GM19035 (cell line): ENCODE measurements around the gene LYSMD2.

Source experiments
- ATAC-seq: cut with Tn5 transposase; IDR thresholded peaks from one replicate; pipeline ENCODE4 v1.9.1; 2021; ENCODE audit not compliant: unreplicated experiment

The LYSMD2 gene

DNA sequence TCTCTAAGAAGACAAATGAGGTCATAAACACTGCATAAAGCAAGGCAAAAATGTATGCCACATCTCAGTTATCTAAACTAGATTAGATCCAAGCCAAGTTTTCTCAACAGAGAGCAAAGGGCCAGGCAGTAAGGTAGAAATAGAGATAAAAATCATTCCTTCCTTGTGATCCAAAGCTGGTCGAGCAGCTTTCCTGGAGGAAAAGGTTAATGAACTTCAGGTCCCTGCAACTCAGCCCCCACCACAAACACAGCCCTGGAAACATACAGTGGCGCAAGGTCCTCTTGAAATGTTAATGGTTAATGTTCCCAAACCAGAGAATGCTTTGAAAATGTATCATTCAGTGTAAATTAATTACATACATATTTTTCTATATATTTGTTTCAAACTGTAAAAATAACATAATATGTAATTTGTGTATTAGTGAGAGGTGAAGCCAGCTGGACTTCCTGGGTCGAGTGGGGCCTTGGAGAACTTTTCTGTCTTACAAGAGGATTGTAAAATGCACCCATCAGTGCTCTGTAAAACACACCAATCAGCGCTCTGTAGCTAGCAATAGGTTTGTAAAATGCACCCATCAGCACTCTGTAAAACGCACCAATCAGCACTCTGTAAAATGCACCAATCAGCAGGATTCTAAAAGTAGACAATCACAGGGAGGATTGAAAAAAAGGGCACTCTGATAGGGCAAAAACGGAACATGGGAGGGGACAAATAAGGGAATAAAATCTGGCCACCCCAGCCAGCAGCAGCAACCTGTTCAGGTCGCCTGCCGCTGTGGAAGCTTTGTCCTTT is 17.1 kb downstream of the LYSMD2 start:
- ATAC-seq: no peak

DNA sequence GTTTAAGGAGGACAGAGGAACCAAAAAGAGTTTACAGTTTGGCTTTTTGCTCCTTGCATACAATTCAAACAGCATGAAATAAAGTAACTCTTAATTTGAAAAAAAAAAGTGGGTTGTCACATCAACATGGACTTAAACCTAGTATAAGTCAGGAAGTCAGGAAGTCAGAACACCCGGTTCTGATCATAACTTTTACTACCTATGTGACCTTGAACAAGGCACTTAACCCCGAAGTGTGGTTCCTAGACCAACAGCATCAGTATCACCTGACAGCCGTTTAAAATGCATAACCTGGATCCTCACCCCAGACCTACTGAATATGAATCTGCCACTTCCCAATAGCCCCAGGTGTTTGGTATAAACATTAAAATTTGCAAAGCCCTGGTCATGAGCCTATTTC is 18.7 kb downstream of the LYSMD2 start:
- no peak for ATAC-seq

DNA sequence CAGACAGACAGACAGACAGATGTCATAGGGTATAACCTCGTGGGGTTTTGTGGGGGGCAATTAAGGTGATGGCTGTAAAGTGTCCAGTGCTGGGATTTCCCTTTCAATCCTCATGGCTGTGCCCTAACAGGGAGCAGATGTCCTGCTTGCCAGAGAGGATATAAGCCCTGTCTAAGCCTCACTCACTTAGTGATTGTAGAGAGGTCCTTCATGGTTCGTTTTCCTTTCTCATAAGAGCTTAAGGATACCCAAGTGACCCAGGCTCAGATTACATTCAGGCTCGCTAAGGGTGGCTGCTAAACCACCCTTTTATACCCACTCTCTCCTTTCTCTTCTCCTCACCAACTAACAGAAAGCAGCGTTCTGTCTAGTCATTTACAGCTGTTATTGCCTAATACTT is 19.2 kb downstream of the LYSMD2 start:
- no peak for ATAC-seq

DNA sequence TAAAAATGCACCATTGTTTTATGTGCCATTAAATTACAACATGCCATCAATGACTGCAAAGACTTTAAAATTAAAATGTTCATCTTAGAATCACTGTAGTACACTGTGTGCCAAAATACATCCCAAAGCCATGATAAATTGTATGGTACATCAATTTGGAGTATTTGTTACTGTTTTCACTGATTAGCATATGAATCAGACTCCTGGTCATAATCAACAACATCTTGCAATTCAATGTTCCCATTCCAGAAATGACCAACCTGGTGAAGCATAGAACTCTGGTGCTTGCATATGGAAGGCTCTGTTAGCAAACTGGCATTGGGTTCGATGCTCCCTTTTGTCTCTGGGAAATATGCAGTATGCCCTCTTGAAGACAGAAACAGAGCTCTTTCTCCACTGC is 22.5 kb downstream of the LYSMD2 start:
- ATAC-seq: no peak

DNA sequence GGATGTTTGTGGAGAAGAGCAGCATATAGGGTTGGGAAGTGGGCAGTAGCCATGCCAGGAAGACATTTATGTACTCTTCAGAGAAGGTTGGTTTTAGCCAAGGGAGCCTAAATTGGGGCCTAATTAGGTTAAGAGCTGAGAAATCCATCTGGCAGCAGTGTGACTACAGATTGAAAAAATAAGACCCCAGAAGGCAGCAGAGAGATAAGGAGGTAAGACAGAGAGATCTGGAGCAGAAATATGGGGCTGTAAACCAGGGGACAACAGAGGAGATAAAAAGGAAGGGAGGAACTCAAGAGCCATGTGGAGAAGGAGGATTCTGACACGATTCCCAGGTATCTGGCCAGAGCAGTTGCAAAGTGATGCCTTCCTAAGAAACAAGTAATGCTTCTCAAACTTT is 23.3 kb downstream of the LYSMD2 start:
- no peak for ATAC-seq

DNA sequence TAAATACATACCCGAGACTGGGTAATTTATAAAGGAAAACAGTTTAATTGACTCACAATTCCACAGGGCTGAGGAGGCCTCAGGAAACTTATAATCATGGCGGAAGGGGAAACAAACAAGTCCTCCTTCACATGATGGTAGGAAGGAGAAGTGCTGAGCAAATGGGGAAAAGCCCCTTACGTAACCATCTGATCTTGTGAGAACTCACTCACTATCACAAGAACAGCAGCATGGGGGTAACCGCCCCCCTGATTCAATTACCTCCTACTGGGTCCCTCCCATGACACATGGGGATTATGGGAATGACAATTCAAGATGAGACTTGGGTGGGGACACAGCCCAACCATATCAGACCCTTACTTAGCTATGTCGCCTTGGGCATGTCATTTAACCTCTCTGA is 28.4 kb downstream of the LYSMD2 start:
- ATAC-seq: no peak

DNA sequence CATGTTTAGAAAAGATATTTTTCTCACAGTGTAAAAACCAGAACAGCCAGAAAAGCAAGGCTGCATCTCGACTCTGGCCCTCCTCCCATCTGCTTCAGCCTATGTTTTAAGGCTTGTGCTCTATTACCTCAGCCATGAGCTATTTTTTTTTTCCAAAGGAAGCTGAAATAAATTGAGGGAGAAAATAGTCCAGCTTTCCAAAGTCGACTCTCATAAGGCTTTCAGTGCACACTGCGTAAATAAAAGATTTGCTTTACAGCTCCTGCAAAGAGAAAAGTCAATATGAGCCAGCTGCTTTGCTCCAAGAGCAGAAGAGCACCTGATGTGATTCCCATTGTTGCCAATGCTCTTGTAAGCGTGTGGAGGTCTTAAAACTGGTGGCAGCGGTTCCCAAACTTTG is 29.4 kb downstream of the LYSMD2 start:
- no peak for ATAC-seq

DNA sequence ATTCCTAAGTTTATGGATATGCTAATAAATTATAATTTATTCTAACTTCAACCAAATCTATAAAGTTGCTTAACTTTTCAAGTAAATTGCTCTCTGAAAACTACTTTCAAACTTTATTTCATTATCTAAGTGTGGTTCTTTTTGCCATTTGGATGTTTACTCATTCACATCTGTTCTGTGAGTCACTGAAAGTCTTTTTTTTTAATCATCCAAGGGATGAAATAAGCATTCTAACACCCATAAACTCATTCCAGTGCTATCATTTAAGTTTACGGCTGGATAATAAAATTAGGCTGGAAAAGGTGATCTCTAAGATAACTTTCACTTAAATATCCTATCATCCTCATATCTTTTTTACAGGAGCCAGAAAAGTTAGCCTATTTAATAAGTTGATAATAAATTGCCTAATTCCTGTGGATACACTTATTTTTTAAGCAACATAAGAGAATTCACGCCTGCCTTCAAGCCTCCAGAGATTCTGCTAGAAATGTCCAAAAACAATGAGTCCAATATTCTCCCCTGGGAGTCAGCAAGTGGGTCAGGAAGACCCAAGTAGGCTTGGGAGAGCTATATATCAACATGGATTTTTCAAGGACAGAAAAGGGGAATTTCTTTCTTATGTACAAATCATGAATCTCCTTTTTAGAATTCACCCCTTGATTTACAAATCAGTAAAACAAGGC is 30.4 kb downstream of the LYSMD2 start:
- ATAC-seq: no peak

DNA sequence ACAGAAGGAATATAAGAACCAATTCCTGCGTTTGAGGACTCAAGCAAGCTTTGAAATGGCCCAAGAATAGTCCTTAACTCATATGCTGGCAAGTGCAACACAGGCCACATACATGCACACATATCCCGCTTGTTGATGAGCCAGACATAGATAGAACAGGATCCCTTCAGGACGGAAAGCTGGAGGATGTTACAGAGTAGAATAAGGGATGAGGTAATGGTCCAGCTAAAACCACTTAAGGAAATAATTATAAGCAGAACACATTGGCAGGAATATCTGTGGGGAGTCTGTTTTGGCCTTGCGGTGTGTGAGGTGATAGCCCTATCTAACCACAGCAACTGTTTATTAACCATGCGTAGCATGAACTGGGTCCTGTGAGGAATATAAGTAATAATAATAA is 31.2 kb downstream of the LYSMD2 start:
- ATAC-seq: no peak

DNA sequence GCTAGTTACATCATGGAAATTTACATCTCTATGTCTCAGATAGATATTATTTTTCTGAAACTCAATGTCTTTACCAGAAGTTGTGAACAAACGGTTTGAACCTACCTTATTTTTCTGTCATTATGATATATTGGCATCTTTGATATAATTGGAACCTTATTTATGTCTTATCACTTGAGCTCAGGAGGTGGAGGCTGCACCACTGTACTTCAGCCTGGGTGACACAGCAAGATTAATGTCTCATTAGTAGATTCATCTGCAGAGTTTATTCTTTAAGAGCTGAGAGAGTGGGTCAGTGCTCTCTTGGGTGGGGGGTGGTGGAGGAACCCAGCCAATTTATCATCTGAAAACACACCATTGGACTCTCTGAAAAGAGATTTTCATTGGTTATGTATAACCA is 34.7 kb downstream of the LYSMD2 start:
- ATAC-seq: no peak

DNA sequence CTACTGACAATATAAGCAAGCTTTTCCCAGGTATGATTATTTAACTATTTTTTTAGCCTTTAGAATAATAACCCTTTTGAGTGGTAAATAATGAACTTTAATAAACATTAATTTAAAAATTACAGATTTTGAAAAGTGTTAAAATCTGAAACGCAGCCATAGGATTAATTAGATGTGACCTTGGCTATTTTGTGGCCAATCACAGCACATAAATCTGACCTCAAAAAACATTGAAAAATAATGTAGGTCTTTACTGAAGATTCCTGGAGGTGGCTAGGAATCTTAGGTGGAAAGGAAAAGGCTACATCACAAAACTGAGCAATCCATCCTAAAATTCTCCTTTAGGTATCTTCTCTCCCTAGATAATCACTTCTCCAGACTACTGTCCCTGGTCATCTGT is 38.1 kb downstream of the LYSMD2 start:
- no peak for ATAC-seq

DNA sequence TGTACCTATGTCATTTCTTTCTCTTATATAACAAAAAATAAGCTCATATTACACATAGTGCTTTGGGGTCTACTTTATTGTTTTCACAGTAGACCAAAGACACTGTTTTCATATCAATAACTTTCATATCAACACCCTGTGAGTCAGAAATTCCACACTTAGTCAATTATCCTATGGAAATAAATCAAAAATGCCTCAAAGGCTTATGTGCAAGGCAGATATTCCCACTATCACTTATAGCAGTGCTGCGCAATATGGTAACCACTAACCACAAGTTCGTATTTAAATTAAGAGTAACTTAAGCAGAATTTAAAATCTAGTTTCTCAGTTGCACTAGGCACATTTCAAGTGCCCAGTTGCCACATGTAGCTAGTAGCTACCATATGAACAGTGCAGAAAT is 40.3 kb downstream of the LYSMD2 start:
- ATAC-seq: no peak

DNA sequence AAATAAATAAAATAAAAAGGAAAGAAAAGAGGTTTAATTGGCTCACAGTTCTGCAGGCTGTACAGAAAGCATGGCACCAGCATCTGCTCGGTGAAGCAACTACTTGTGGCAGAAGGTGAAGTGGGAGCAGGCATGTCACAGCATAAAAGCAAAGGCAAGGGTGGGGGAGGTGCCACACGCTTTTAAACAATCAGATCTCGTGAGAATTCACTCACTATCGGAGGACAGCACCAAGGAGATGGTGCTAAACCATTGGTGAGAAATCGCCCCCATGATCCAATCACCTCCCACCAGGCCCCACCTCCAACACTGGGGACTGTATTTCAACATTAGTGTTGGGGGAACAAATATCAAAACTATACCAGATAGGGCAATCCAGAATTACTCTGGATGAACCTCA is 40.9 kb downstream of the LYSMD2 start:
- ATAC-seq: no peak

DNA sequence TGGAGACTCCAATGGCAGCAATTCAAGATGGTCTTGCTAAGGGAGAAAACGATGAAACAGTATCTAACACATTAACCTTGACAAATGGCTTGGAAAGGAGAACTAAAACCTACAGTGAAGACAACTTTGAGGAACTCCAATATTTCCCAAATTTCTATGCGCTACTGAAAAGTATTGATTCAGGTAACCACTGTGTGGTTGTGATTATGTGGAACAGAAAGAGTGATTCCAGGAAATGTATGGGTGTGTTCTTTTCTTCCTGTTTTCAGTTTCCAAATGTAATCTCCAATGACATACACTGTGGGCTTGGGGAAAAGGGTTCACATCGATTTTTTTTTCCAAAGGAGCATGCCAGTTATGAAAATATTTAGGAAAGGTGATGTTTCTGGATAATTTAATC is 45.3 kb downstream of the LYSMD2 start:
- no peak for ATAC-seq

DNA sequence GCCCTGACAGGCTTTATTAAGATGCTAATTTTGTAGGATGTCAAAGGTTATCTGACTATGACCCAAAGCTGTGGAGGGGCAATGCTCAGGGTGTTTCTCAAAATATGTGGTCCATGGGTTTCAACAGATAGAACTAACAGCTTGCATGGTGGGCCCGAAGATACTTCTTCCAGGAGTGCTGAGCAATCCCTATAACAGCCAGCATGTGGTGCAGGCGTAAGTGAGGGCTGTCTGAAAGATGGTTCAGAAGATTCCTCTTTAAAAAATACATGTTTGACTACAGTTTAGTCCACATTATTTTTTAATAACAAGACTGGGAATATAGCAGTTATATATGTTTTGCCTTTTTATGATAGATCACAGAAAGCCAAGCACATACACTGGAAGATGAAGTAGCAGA is 48.6 kb downstream of the LYSMD2 start:
- ATAC-seq: no peak

DNA sequence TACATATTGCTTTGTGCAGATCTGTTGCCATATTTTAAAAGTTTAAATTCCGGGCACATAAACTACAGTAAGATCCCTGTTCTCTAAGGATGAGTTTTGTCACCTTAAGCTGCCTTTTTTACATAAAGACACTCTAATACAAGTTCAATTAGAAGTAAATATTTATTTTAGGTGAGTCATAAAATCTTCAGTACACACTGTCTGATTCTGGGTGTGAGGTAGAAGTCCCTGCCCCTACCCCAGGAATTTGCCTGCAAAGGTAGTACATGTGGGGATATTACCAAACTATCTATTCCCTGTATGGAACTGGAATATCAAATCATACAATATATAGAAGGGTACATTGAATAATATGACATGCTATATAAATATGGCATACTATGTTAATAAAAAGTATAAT is 49.9 kb downstream of the LYSMD2 start:
- no peak for ATAC-seq

DNA sequence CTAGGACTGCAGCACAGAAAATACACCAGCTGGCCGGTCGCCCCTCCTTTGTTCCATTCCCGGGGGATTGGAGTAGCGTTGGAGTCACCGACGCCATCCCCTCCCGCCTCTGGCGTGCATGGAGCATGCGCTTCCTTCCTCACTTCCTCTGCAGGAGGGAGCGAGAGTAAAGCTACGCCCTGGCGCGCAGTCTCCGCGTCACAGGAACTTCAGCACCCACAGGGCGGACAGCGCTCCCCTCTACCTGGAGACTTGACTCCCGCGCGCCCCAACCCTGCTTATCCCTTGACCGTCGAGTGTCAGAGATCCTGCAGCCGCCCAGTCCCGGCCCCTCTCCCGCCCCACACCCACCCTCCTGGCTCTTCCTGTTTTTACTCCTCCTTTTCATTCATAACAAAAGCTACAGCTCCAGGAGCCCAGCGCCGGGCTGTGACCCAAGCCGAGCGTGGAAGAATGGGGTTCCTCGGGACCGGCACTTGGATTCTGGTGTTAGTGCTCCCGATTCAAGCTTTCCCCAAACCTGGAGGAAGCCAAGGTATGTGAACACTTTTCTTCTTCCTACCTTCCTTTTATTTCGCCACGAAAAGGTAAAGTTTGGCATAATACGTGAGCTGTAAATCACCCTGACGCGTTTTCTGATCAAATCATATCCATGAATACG is 56.0 kb downstream of the LYSMD2 start, which contains the start of gene SCG3:
SCG3 (plus strand) TSS at position 201 of the 661 bp plus-strand sequence; CDS start at position 454, 253 bp downstream.
- no peak for ATAC-seq

DNA sequence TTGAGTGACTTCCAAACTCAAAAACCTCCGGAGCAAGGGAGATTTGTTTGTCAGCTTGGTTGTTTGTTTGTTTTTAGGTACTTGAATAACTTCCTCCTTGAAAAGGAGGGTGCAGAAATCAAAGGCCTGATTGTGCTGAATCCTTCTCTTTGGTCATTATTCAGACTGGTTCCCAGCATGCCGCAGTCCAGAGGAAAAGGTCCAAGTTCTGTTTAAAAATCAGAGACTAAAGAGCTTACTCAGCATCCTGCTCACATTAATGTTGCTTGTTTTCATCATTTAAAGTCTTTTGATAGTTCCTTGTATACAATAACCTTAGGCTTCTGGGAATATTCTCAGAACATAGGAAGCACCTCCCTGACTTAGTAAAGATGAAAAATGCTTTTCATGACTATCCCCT is 57.1 kb downstream of the LYSMD2 start:
- no peak for ATAC-seq

DNA sequence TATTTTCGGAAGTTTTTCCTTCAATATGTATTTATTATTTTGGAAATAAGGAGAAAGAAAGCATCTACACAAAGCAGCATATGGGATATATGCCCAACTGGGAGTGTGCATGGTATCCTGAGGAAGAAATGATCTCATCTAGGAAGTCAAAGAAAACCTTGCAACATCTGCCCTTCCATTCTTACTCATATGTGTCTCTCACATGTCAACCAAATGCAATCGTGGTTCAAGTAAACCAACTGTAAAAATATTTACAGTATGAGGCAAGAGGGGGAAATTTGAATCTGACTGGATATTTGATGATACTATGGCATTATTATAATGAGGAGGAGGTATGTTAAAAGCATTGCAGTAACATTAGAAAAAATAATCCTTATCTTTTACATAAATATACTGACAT is 59.4 kb downstream of the LYSMD2 start:
- no peak for ATAC-seq

DNA sequence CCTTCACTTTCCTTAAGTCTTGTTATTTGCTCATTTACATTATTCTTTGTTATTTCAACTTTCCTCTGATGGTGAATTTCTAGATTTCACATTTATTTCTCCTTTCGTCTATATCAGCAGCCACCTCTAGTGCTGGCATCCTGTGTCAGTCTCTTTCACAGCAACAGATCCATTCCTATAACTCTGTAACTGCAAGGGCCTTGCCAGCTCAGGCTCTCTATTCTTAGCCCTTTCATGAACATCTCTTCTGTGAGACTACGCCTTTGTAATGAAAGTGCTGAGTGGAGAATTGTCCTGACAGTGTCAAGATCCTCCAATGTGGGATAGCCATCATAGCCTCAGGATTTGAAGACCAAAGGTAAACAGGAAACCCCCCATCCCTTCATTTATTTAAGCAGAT is 60.0 kb downstream of the LYSMD2 start:
- no peak for ATAC-seq

DNA sequence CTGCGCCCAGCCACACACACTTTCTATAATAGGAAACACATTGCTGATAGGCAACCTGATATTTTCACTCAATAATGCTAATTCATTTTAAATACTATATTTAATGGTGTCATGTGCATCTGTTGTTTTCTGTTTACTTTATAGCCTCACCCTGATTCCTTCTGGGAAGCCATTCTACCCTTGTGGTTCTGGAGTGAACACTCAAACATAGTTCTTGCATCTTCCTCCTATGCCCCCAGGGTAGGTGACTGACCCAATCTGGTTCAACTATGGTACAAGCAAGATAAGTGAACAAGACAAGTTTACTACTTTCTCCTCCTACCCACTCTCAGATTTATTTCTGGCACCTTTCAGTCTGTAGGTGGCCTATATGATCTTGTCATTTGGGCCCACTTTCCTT is 60.4 kb downstream of the LYSMD2 start:
- ATAC-seq: no peak

DNA sequence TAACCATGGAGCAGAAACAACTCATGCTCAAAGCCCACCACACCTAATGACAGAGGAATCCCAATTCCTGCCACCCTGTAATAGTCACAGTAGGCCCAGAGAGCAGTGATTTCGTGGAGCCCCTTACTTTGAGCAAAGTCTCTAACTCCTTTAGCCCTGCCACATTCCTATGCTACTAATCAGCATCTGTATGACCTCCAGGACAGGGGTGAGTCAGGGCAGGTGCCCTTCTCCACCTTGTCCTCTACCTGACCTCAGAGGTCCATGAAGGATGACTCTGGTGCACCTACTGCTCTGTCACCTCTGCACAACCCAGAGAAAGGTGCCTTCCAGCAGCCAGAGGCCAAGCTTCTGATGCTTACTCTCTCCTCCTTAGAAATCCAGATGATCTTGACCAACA is 62.2 kb downstream of the LYSMD2 start:
- ATAC-seq: no peak
